Neural cell (in vitro differentiated cells): Measurements from ENCODE around the gene AP3S2. TPM values are rescaled to one million over a fixed set of nuclear protein-coding genes. Genes with fewer than 3 reads are reported as not detected.

Experiments
- H2AFZ ChIP-seq: fragments of 200-600, 300-800 bp; sonication (generic), shearing (Covaris generic); 2 replicates; pipeline ENCODE4 v1.6.0; 2014; ENCODE audit warnings: low read depth, mild to moderate bottlenecking, antibody characterized with exemption, low read length, moderate library complexity
- H3F3A ChIP-seq: fragments of 200-600 bp; shearing (Covaris generic); 2 replicates; pipeline ENCODE4 v1.6.1; 2016; ENCODE audit warnings: mild to moderate bottlenecking, moderate library complexity, mixed read lengths, antibody characterized with exemption, low read length; ENCODE audit not compliant: insufficient read depth, poor library complexity, severe bottlenecking
- H3K27ac ChIP-seq: fragments of 200-600, 300-800 bp; sonication (generic), shearing (Covaris generic); 2 replicates; pipeline ENCODE4 v1.5.1; 2014; ENCODE audit warnings: mild to moderate bottlenecking, low read length, moderate library complexity
- H3K27me3 ChIP-seq: fragments of 300-800, 200-600 bp; sonication (generic), shearing (Covaris generic); 2 replicates; pipeline ENCODE4 v1.6.0; 2014; ENCODE audit warnings: mild to moderate bottlenecking, low read depth, low read length, moderate library complexity; ENCODE audit not compliant: insufficient read depth
- H3K36me3 ChIP-seq: fragments of 300-800, 200-600 bp; sonication (generic), shearing (Covaris generic); 2 replicates; pipeline ENCODE4 v1.5.1; 2014; ENCODE audit warnings: mild to moderate bottlenecking, antibody characterized with exemption, low read length, moderate library complexity; ENCODE audit not compliant: insufficient read depth
- H3K4me2 ChIP-seq: fragments of 300-800, 200-600 bp; sonication (generic), shearing (Covaris generic); 2 replicates; pipeline ENCODE4 v1.6.0; 2014; ENCODE audit warnings: mild to moderate bottlenecking, low read length
- H3K4me3 ChIP-seq: fragments of 300-800, 200-600 bp; sonication (generic), shearing (Covaris generic); 2 replicates; pipeline ENCODE4 v1.5.1; 2014; ENCODE audit warnings: mild to moderate bottlenecking, low read length, moderate library complexity
- H3K79me2 ChIP-seq: fragments of 200-600 bp; shearing (Covaris generic); replicated peaks from 2 replicates; pipeline ENCODE4 v1.6.0; 2014; ENCODE audit warnings: mild to moderate bottlenecking, low read length, moderate library complexity; ENCODE audit not compliant: insufficient read depth
- H3K9ac ChIP-seq: fragments of 300-800, 200-600 bp; sonication (generic), shearing (Covaris generic); 2 replicates; pipeline ENCODE4 v1.6.1; 2016; ENCODE audit warnings: mild to moderate bottlenecking, low read length, mixed read lengths
- H3K9me2 ChIP-seq: fragments of 200-600 bp; shearing (Covaris generic); 2 replicates; pipeline ENCODE4 v1.6.1; 2016; ENCODE audit warnings: mild to moderate bottlenecking, low read length, mixed read lengths; ENCODE audit not compliant: insufficient read depth
- H3K9me3 ChIP-seq: fragments of 200-600, 300-800 bp; sonication (generic), shearing (Covaris generic); 2 replicates; pipeline ENCODE4 v1.6.1; 2016; ENCODE audit warnings: mild to moderate bottlenecking, mixed run types, low read length, moderate library complexity, mixed read lengths
- H4K20me1 ChIP-seq: fragments of 200-600 bp; shearing (Covaris generic); 2 replicates; pipeline ENCODE4 v1.6.1; 2016; ENCODE audit warnings: mild to moderate bottlenecking, mixed run types; ENCODE audit not compliant: insufficient read depth
- EP300 ChIP-seq: fragments of 450-650 bp; conservative IDR thresholded peaks from 2 replicates; pipeline ENCODE4 v1.6.1; 2014; ENCODE audit warnings: antibody characterized with exemption, mild to moderate bottlenecking, moderate library complexity; ENCODE audit not compliant: poor library complexity, severe bottlenecking
- EZH2 ChIP-seq: fragments of 200-600, 300-800 bp; shearing (Covaris generic), sonication (generic); IDR thresholded peaks from 2 replicates; pipeline ENCODE4 v1.6.1; 2014; ENCODE audit warnings: antibody characterized with exemption, low read length, borderline replicate concordance, mild to moderate bottlenecking; ENCODE audit not compliant: insufficient read depth, poor library complexity, severe bottlenecking
- MXI1 ChIP-seq: fragments of 450-650 bp; conservative IDR thresholded peaks from 2 replicates; pipeline ENCODE4 v1.6.1; 2014; ENCODE audit warnings: antibody characterized with exemption, mild to moderate bottlenecking; ENCODE audit not compliant: poor library complexity, severe bottlenecking
- POLR2AphosphoS5 ChIP-seq: IDR thresholded peaks from 2 replicates; pipeline ENCODE4 v1.6.1; 2012
- RAD21 ChIP-seq: fragments of 450-650 bp; conservative IDR thresholded peaks from 2 replicates; pipeline ENCODE4 v1.6.1; 2014; ENCODE audit warnings: antibody characterized with exemption, mild to moderate bottlenecking, moderate library complexity
- REST ChIP-seq: IDR thresholded peaks from 2 replicates; pipeline ENCODE4 v1.6.1; 2012; ENCODE audit warnings: borderline replicate concordance
- SMC3 ChIP-seq: fragments of 450-650 bp; conservative IDR thresholded peaks from 2 replicates; pipeline ENCODE4 v1.6.1; 2014; ENCODE audit warnings: antibody characterized with exemption, mild to moderate bottlenecking, moderate library complexity; ENCODE audit not compliant: poor library complexity
- TAF1 ChIP-seq: IDR thresholded peaks from 2 replicates; pipeline ENCODE4 v1.6.1; 2012; ENCODE audit warnings: low read depth
- polyA plus RNA-seq: library from polyadenylated mRNA; depleted of rRNA; stranded (reverse); fragments of >200 nt; gene quantifications from 2 replicates; pipeline ENCODE4 v1.2.3, GENCODE V29; 2014
- TF ChIP-seq, protein P1 (sequence below): fragments of 450-650 bp; IDR thresholded peaks from 2 replicates; pipeline ENCODE4 v1.5.1; 2014; ENCODE audit warnings: antibody characterized with exemption, mild to moderate bottlenecking, moderate library complexity; ENCODE audit not compliant: poor library complexity, severe bottlenecking

The AP3S2 gene
- polyA plus RNA-seq, 1 donor from 2014 or later = 47.6 TPM

- Histone ChIP-seq H3K4me2 (no peak overlapping the region), H3K27ac (no peak overlapping the region), H3K9ac (no peak overlapping the region), H3F3A (no peaks in the 10 kb centered on the region), H3K9me3 (no peaks in the 10 kb centered on the region), H3K27me3 (peaks cover 2% of the 10 kb centered on the region), H2AFZ (no peak overlapping the region), H3K9me2 (no peaks in the 10 kb centered on the region), H3K4me3 (no peak overlapping the region), H4K20me1 (no peaks in the 10 kb centered on the region), H3K36me3 (no peaks in the 10 kb centered on the region), H3K79me2 (no peaks in the 10 kb centered on the region)
- TF ChIP-seq, protein P1, sequence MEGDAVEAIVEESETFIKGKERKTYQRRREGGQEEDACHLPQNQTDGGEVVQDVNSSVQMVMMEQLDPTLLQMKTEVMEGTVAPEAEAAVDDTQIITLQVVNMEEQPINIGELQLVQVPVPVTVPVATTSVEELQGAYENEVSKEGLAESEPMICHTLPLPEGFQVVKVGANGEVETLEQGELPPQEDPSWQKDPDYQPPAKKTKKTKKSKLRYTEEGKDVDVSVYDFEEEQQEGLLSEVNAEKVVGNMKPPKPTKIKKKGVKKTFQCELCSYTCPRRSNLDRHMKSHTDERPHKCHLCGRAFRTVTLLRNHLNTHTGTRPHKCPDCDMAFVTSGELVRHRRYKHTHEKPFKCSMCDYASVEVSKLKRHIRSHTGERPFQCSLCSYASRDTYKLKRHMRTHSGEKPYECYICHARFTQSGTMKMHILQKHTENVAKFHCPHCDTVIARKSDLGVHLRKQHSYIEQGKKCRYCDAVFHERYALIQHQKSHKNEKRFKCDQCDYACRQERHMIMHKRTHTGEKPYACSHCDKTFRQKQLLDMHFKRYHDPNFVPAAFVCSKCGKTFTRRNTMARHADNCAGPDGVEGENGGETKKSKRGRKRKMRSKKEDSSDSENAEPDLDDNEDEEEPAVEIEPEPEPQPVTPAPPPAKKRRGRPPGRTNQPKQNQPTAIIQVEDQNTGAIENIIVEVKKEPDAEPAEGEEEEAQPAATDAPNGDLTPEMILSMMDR = no peak
- TF ChIP-seq TAF1 = no peak
- TF ChIP-seq EZH2 = no peak
- no peak for TF ChIP-seq RAD21
- no peak for TF ChIP-seq EP300
- no peak for TF ChIP-seq REST
- TF ChIP-seq MXI1 = no peak
- TF ChIP-seq SMC3 = no peak
- TF ChIP-seq POLR2AphosphoS5 = no peak
These were observed 22.9 kb upstream of the AP3S2 start for GRCh38 chr15:89916660-89917059.

- TF ChIP-seq SMC3 (peak; percentile 8), REST (peak; percentile 82), RAD21 (peak; percentile 30)
- TF ChIP-seq, protein P1 = no peak
- Histone ChIP-seq H3K27ac (no peak within 1 kb of the TSS), H3K9ac (peak within 1 kb of the TSS; percentile 54), H3K9me3 (no peaks in the 10 kb centered on the region), H3F3A (no peaks in the 10 kb centered on the region), H3K4me3 (peak within 1 kb of the TSS; percentile 69), H3K36me3 (no peaks in the 10 kb centered on the region), H3K27me3 (peaks cover 2% of the 10 kb centered on the region), H3K4me2 (no peak within 1 kb of the TSS), H4K20me1 (no peaks in the 10 kb centered on the region), H2AFZ (peak within 1 kb of the TSS; percentile 67), H3K79me2 (no peaks in the 10 kb centered on the region), H3K9me2 (no peaks in the 10 kb centered on the region)
These were observed 19.0 kb upstream of the AP3S2 start, which contains the start of gene ARPIN for GRCh38 chr15:89912674-89913396. Gene ARPIN (minus strand): TSS chr15:89912952. CDS start chr15:89912835, 117 bp downstream.
